Measurements from ENCODE around the gene APBA1. TPM values are rescaled to one million over a fixed set of nuclear protein-coding genes. Genes with fewer than 3 reads are reported as not detected.

Gene APBA1
- total and polyA plus RNA-seq, 9 of the 15 experiments (the other 6 are each of a cell fraction or from before 2014, with no cell fraction given), result 0.01 to 0.02 TPM; not detected in 7

DNA sequence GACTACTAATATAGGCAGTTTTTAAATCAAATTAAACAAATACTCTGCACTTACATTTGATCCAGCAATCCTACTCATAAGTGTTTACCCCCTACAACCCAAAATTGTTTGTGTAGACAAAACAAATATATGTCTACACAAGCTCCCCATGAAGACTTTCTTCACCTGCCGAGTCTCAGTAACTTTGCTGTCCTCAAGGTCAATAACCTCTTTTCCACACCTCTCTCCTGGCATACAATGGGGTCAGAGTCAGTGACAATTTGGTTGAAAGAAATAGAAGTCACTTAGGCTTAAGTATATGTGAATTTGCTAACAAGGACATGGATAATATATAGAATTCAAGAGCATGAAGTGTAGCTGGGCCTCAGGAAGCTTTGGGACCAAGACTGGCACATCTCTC, 29.1 kb downstream of the APBA1 start (continued):
- TF ChIP-seq ZBTB34 (CRISPR knock-in tag; IDR thresholded peaks at IDR 0.05), result no peak

- FAIRE-seq, result no peak
- TF ChIP-seq ZNF143 (CRISPR knock-in tag; IDR thresholded peaks at IDR 0.05) (no peak), TAF1 (IDR thresholded peaks at IDR 0.05; ENCODE audit: control insufficient read depth, extremely low read depth, insufficient read depth, low read length, severe bottlenecking) (no peak)
- no peak for ATAC-seq
- ChIA-PET POLR2A (no interaction called here), CTCF (ENCODE audit: low intra/inter-chr PET ratio) (no interaction called here)
- Histone ChIP-seq H3K9me3 (replicated peaks; ENCODE audit: control insufficient read depth, insufficient read depth, low read depth, low read length) (no peaks in the 10 kb centered on the region), H3K9ac (ENCODE audit: insufficient read depth in 1 of 2, low read depth in 2 of 2, low read length in 2 of 2) (no peak overlapping the region), H2AFZ (ENCODE audit: low read depth, low read length) (no peak overlapping the region), H3K4me1 (replicated peaks in 1 of 2; ENCODE audit: control insufficient read depth in 2 of 2, insufficient read depth in 2 of 2, low read length in 2 of 2) (no peaks in the 10 kb centered on the region), H3K36me3 (ENCODE audit: control insufficient read depth, insufficient read depth, low read length) (no peaks in the 10 kb centered on the region), H3K4me2 (ENCODE audit: insufficient read depth, low read length) (no peak overlapping the region), H3K9me1 (ENCODE audit: control insufficient read depth, insufficient read depth, low read length) (no peaks in the 10 kb centered on the region), H3K27me3 (ENCODE audit: control insufficient read depth in 2 of 2, insufficient read depth in 2 of 2, low read length in 2 of 2) (no peaks in the 10 kb centered on the region), H3K4me3 (no peak overlapping the region), H4K20me1 (replicated peaks; ENCODE audit: control insufficient read depth, insufficient read depth, low read length) (no peaks in the 10 kb centered on the region), H3K27ac (ENCODE audit: extremely low read depth, low read depth, low read length) (no peak overlapping the region), H3K79me2 (ENCODE audit: control insufficient read depth, insufficient read depth, low read length) (no peaks in the 10 kb centered on the region)
- no peak for DNase-seq (ENCODE audit: extremely low read depth in 1 of 4, low spot score in 3 of 4)
- intact Hi-C loops (cut with micrococcal nuclease) (no loop called here), in situ Hi-C loops (cut with MboI) (no loop called here)
- BruUV-seq (replicated peaks), result no TSS peak
These were observed 34.4 kb downstream of the APBA1 start for GRCh38 chr9:69637817-69638200.
